Measurements from ENCODE around the gene CYBA. TPM values are rescaled to one million over a fixed set of nuclear protein-coding genes. Genes with fewer than 3 reads are reported as not detected.

CYBA gene
- polyA plus RNA-seq, 2 of the 4 experiments (the other 2 are of a cell fraction), result 75.7 to 185 TPM

- TF ChIP-seq RFX5 (IDR thresholded peaks at IDR 0.05) (no peak), HEYL (CRISPR knock-in tag; IDR thresholded peaks at IDR 0.05) (no peak), HOXB13 (CRISPR knock-in tag; IDR thresholded peaks at IDR 0.05; ENCODE audit: low read depth) (no peak), NR3C1 (IDR thresholded peaks at IDR 0.05) (no peak), MAFK (IDR thresholded peaks at IDR 0.05; ENCODE audit: partially characterized antibody) (no peak), JUN (IDR thresholded peaks at IDR 0.05) (no peak)
- DNase-seq (ENCODE audit: low read depth in 1 of 2, low spot score in 1 of 2), result no peak
- no peak for ATAC-seq
- no peak for FAIRE-seq
- WGBS (ENCODE audit: missing lambda C conversion rate), result 85% methylated on average over 18 of the region's 19 CpGs
- ChIA-PET POLR2A (no interaction called here), CTCF (interaction anchor here (1.2 kb wide), 1 partner anchor 28 kb away, joined by 4 read pairs; no protein-coding TSS in a partner anchor)
- H3K4me3 ChIP-seq, result no peak overlapping the region
- H3K27ac ChIP-seq, result no peak overlapping the region
- no peaks in the 10 kb centered on the region for H3K4me1 ChIP-seq
- H3K4me2 ChIP-seq, result no peak overlapping the region
- H3K9me3 ChIP-seq, result no peaks in the 10 kb centered on the region
These were observed 36.7 kb downstream of the CYBA start for GRCh38 chr16:88613911-88614817.

GRCh38 chr16:88613293-88613692 lies 37.6 kb downstream of the CYBA start:
- TF ChIP-seq ESRRA (IDR thresholded peaks at IDR 0.05; ENCODE audit: borderline replicate concordance, low read length), result no peak
- TF ChIP-seq EHMT2 (IDR thresholded peaks at IDR 0.05; ENCODE audit: low read depth), result no peak
- no peak for TF ChIP-seq HEYL (CRISPR knock-in tag; IDR thresholded peaks at IDR 0.05)
- TF ChIP-seq CHD2 (IDR thresholded peaks at IDR 0.05; ENCODE audit: low read length, partially characterized antibody), result no peak
- no peak for TF ChIP-seq TP53 (CRISPR knock-in tag; IDR thresholded peaks at IDR 0.05)
- TF ChIP-seq ZSCAN20 (CRISPR knock-in tag; IDR thresholded peaks at IDR 0.05), result no peak
- TF ChIP-seq SMC3 (IDR thresholded peaks at IDR 0.05), result no peak
- TF ChIP-seq HOXA7 (CRISPR knock-in tag; IDR thresholded peaks at IDR 0.05), result no peak
- no peak for TF ChIP-seq POLR2A (IDR thresholded peaks at IDR 0.05; ENCODE audit: low read length)
- TF ChIP-seq MAFK (IDR thresholded peaks at IDR 0.05; ENCODE audit: partially characterized antibody), result no peak
- no peak for TF ChIP-seq HMGXB4 (CRISPR knock-in tag; IDR thresholded peaks at IDR 0.05; ENCODE audit: borderline replicate concordance)
- no peak for TF ChIP-seq BCL3 (IDR thresholded peaks at IDR 0.05)
- TF ChIP-seq HOXB13 (CRISPR knock-in tag; IDR thresholded peaks at IDR 0.05; ENCODE audit: low read depth), result no peak
- no peak for TF ChIP-seq ZNF302 (CRISPR knock-in tag; IDR thresholded peaks at IDR 0.05)
- no peak for TF ChIP-seq FOSL2 (IDR thresholded peaks at IDR 0.05)
- TF ChIP-seq FOSL2 (CRISPR knock-in tag; IDR thresholded peaks at IDR 0.05), result no peak
- TF ChIP-seq RARB (CRISPR knock-in tag; IDR thresholded peaks at IDR 0.05), result no peak
- TF ChIP-seq CEBPB (IDR thresholded peaks at IDR 0.05), result no peak
- no peak overlapping the region for H3K4me3 ChIP-seq
- H3K4me1 ChIP-seq, result no peaks in the 10 kb centered on the region
- ATAC-seq (no peak), DNase-seq (ENCODE audit: low read depth in 1 of 2, low spot score in 1 of 2) (no peak), FAIRE-seq (no peak)
- no peak overlapping the region for H3K4me2 ChIP-seq
- no peaks in the 10 kb centered on the region for H3K9me3 ChIP-seq
- CTCF ChIA-PET, result no interaction called here
- POLR2A ChIA-PET, result no interaction called here
- H3K27ac ChIP-seq, result no peak overlapping the region
- 89% methylated on average over 10 of the region's 10 CpGs for WGBS (ENCODE audit: missing lambda C conversion rate)
